SK-N-SH (cell line): ENCODE measurements around the gene TLR7.

Experiments
- CTCF ChIP-seq: fragments of 200-600 bp; sonication (generic); IDR thresholded peaks from 2 replicates; pipeline ENCODE4 v1.6.1; 2017; ENCODE audit warnings: antibody characterized with exemption, mild to moderate bottlenecking, moderate library complexity
- EP300 ChIP-seq, 2 experiments: IDR thresholded peaks; 2 replicates each; pipeline versions ENCODE4 v1.4.0 to v1.6.1; 2012; ENCODE audit warnings: borderline replicate concordance in 1 of 2, low read depth in 1 of 2, low read length in 1 of 2
- EZH2phosphoT487 ChIP-seq: fragments of 200-600 bp; sonication (generic); IDR thresholded peaks from 2 replicates; pipeline ENCODE4 v1.6.1; 2017; ENCODE audit warnings: low read depth, mixed run types, mild to moderate bottlenecking, antibody characterized with exemption, moderate library complexity, borderline replicate concordance
- FOXJ3 ChIP-seq: sonication (generic); formaldehyde crosslinking; IDR thresholded peaks from 2 replicates; pipeline ENCODE4 v1.5.1; 2020; ENCODE audit warnings: mild to moderate bottlenecking, missing genetic modification reagents
- FOXM1 ChIP-seq: IDR thresholded peaks from 2 replicates; pipeline ENCODE4 v1.4.0; 2012; ENCODE audit warnings: low read depth, mild to moderate bottlenecking
- IRF3 ChIP-seq: fragments of 150-350 bp; IDR thresholded peaks from 2 replicates; pipeline ENCODE4 v1.6.1; 2016; ENCODE audit warnings: mild to moderate bottlenecking, low read depth, low read length
- JUND ChIP-seq: IDR thresholded peaks from 2 replicates; pipeline ENCODE4 v1.4.0; 2012
- MAX ChIP-seq: IDR thresholded peaks from 2 replicates; pipeline ENCODE4 v1.4.0; 2012; ENCODE audit warnings: low read depth
- MXI1 ChIP-seq: IDR thresholded peaks from 2 replicates; pipeline ENCODE4 v1.6.1; 2012; ENCODE audit warnings: mild to moderate bottlenecking, low read depth, low read length, improper control_type of control experiment
- POLR2AphosphoS5 ChIP-seq: IDR thresholded peaks from 2 replicates; pipeline ENCODE4 v1.6.1; 2012; ENCODE audit warnings: low read depth, low read length
- REST ChIP-seq: IDR thresholded peaks from 2 replicates; pipeline ENCODE4 v1.6.1; 2012; ENCODE audit warnings: mild to moderate bottlenecking, low read depth, low read length, moderate library complexity
- SMC3 ChIP-seq: IDR thresholded peaks from 2 replicates; pipeline ENCODE4 v1.6.1; 2012; ENCODE audit warnings: low read depth, low read length, improper control_type of control experiment
- USF2 ChIP-seq: fragments of 150-350 bp; IDR thresholded peaks from 2 replicates; pipeline ENCODE4 v1.6.1; 2017; ENCODE audit warnings: antibody characterized with exemption, low read length, low read depth, borderline replicate concordance

- TF ChIP-seq FOXJ3: no peak
- no peak for TF ChIP-seq CTCF
- no peak for TF ChIP-seq POLR2AphosphoS5
- no peak for TF ChIP-seq EP300 (IDR thresholded peaks at IDR 0.05; ENCODE audit: borderline replicate concordance in 1 of 2, low read depth in 1 of 2, low read length in 1 of 2)
- no peak for TF ChIP-seq MAX
- no peak for TF ChIP-seq SMC3
- TF ChIP-seq REST: no peak
- no peak for TF ChIP-seq JUND
- no peak for TF ChIP-seq IRF3
- no peak for TF ChIP-seq MXI1
- no peak for TF ChIP-seq USF2
- no peak for TF ChIP-seq EZH2phosphoT487
- no peak for TF ChIP-seq FOXM1
Measured at GRCh38 chrX:12906046-12906761, 39.3 kb downstream of the TLR7 start, which contains the start of gene TLR8.
